DMS 273 treated with DMSO at 0.1 percent for 48 hours (cell line): ENCODE measurements around the gene NRM.
"Not testable (repeated sequence)": the region's sequence is repeated elsewhere in the genome, so short reads cannot be mapped to it uniquely, and the experiment has no call there.

ENCODE experiments used
- DNase-seq: peaks from one replicate; lab custom pipeline; 2025; lab: John Stamatoyannopoulos, UW

The NRM gene

DNA sequence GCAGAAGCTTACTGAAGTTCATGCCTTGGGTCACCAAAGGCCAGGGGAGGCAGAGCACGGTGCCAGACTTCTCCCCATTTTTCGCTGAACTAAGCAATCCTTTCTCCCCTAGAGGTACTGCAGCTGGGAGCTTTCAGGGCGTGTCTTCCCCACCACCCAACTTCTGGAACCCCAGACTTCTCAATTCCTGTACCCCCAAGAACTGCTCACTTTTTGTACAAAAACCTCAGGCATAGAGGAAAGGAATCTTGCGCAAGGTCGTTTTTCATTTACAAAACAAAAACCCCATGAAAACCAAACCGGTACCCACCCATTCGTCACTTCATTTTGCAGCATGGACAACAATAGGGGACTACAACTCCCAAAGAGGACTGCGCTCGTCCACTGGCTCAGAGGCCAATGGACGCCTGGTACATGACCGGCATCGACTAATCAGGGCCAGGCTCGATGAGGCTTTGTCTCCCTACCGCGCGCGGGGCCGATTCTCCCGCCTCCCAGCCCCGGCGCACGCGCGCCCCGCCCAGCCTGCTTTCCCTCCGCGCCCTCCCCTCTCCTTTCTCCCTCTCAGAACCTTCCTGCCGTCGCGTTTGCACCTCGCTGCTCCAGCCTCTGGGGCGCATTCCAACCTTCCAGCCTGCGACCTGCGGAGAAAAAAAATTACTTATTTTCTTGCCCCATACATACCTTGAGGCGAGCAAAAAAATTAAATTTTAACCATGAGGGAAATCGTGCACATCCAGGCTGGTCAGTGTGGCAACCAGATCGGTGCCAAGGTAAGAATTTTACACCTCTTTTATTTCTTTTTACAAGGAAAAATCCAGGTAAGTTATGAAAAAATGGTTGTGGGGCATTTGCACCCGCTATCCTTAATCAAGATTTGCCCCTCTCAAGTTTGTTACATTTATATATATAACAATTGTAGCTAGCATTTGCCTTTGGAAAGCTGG, 29.3 kb upstream of the NRM start, which contains the start of gene TUBB:
TSS of gene TUBB (plus strand) at position 562 of the 947 bp plus-strand sequence. CDS start at position 717, 155 bp downstream.
- peak; percentile 93 for DNase-seq

DNA sequence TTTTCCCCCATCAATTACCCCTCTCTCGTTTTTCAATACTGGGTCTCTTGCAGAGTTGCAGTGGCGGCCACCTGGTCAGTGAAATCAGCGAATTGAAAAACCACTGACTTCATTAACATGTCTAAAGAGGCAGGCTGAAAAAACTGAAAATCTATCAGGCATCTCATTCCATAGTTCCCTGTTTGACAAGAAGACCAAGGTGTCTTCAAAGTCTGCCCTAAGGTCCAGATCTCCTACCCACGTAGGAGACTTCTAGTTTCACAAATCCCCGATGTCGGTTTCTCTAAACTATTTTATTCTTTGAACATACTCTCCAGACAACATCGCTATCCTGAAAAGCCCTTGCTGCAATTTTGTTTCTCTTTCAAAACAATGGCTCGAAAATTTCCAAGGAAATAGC, 28.6 kb upstream of the NRM start:
- no peak for DNase-seq

GRCh38 chr6:30717845-30718720, 27.3 kb upstream of the NRM start:
- not testable (repeated sequence) for DNase-seq

DNA sequence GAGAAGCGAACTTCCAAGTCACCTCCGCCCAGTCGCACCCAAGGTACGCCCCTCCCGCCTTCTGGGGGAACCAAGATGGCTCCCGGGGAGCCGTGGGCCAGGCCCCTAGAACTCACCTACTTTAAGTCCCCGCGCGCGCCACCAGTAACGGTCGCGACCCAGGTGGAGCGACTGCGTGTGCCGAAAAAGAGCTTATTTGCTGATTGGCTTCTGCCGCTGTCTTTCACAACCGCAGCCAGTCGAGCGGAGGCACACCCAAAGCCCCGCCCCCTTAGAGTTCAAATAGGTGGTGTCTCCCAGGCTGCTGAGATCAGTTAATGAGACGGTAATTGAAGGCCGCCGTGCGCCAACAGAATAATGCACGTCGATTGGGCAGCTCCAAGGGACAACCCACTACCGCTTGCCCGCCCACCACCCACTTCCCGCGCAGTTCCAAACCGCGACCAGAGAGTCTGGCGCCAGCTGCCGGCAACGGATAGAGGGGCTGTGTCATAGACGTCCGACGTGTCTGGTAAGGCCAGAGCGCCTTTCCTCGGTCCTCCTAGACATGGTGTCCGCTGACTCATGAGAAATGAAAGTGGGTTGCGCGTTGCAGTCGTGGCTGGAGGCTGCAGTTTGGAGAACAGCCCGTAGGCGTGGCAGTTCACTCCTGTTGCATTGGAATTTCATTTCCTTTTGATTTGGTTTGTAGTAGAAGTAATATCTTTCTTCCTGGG, 26.5 kb upstream of the NRM start, which contains the start of gene MDC1:
TSS of gene MDC1 (minus strand) at position 153 of the 716 bp plus-strand sequence. CDS start 2,106 bp downstream, outside the sequence.
- DNase-seq: peak; percentile 99

DNA sequence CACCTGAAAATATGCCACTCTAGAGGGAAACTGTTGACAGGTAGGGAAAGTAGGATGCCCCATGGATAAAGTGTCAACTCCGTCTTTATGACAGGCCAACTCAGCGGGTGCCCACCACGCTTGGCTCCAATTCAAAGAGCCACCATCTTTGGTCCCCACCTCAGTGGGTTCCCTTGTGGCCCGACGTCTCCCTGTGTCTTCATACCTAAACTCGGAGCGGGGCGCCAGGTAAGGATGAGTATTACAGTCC, 26.0 kb upstream of the NRM start:
- DNase-seq: no peak

DNA sequence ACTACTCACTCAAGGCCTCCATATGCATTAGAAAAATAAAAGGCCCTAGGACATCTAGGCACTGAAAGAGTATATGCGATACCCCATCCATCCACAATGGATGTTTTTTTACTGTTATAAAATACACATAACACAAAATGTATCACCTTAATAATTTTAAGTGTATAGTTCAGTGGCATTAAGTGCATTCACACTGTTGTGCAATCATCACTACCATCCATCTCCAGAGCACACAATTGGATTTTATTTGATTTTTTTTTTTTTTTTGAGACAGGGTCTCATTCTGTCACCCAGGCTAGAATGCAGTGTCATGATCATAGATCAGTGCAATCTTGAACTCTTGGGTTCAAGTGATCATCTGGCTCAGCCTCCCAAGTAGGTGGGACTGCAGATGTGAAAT, 23.5 kb upstream of the NRM start:
- DNase-seq: no peak

GRCh38 chr6:30712441-30712945, 21.7 kb upstream of the NRM start:
- no peak for DNase-seq

DNA sequence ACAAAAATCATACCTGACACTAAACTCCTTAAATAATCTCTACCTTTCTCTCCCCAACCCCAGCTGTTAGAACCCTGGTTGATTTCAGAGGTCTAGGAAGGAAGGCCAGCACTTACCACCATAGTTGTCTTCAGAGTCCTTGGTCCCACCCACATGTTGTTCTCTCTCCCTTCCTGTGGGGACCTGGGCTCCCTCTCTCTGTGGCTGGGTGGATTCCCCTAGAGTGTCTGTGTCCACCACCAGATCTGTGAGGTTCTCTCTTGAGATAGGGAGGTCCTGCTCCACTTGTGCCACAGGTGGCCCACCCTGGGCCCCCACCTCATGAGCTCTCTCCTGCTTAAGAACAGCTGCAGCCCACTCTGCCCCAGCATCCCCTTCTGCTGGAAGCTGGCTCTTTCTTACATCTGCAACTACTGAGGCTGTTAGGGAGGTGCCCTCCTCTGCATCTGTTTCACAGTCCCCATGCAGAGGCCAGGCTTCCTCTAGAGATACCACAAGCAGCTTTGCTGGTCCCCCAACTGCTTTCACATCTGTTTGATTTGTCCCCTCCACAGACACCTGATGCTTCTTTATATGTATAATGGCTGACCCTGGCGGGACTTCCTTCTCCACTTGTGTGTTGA, 21.1 kb upstream of the NRM start:
- DNase-seq: no peak

DNA sequence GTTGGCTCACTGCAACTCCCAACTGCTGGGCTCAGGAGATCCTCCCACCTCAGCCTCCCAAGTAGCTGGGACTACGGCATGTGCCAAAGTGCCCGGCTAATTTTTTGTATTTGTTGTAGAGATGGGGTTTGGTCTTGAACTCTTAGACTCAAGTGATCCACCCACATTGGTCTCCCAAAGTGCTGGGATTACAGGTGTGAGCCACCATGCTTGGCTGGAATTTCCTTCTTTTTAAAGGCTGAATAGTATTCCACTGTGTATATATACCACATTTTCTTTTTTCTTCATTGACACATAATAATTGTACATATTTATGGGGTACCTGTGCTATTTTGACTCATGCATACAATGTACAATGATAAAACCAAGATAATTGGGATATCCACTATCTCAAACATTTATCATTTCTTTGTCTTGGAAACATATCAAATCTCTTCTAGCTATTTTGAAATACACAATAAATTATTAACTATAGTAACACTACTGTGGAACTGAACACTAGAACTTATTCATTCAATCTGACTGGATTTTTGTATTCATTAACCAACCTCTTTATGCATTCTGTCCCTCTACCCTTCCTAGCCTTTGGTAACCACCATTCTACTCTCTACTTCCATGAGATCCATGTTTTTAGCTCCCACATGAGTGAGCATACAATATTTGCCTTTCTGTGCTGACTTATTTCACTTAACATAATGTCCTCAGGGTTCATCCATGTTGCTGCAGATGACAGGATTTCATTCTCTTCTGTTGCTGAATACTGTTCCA, 18.5 kb upstream of the NRM start:
- no peak for DNase-seq

DNA sequence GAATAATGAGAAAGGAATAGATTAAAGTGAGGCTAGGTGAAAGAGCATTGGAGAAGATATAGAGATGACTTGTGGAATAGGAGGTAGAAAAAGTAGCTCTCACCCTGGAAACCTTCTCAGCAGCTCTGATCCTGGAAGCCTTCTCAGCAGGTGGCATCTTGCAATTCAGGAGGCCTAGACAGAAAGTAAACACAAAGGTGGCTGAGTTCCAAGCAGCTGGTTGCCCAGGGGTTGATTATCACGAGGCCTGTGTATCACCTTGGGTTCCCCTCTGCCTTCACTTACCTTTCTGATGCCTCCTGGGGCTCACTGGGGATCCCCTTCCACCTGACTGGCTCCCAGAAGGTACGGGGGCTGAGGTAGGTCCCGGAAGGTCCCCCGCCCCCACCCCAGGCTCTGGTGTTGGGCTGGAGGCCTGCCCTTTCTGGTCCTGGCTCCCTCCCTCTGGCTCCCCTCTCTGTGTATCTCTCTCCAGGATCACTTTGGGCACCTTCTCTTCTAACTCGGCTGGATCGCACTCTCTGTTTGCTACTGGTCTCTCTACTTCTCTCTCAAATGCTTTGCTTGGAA, 16.6 kb upstream of the NRM start:
- no peak for DNase-seq

- DNase-seq: no peak
Measured at GRCh38 chr6:30705620-30706019, 14.8 kb upstream of the NRM start.

GRCh38 chr6:30703821-30704220, 13.0 kb upstream of the NRM start:
- DNase-seq: no peak

GRCh38 chr6:30703011-30703410, 12.2 kb upstream of the NRM start:
- no peak for DNase-seq

GRCh38 chr6:30700340-30700739, 9.6 kb upstream of the NRM start:
- no peak for DNase-seq

DNA sequence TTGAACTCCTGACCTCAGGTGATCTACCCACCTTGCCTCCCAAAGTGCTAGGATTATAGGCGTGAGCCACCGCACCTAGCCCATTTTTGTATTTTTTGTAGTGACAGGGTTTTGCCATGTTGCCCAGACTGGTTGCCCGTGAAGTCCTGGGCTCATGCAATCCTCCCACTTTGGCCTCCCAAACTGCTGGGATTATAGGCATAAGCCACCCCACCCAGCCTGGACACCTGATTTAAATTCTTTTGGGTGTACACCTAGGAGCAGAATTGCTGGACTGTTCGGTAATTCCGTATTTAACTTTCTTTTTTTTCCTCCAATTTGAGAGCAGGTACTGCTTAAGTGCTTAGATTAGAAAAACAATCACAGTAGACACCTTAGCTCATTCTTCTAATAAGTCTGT, 5.6 kb upstream of the NRM start:
- no peak for DNase-seq

DNA sequence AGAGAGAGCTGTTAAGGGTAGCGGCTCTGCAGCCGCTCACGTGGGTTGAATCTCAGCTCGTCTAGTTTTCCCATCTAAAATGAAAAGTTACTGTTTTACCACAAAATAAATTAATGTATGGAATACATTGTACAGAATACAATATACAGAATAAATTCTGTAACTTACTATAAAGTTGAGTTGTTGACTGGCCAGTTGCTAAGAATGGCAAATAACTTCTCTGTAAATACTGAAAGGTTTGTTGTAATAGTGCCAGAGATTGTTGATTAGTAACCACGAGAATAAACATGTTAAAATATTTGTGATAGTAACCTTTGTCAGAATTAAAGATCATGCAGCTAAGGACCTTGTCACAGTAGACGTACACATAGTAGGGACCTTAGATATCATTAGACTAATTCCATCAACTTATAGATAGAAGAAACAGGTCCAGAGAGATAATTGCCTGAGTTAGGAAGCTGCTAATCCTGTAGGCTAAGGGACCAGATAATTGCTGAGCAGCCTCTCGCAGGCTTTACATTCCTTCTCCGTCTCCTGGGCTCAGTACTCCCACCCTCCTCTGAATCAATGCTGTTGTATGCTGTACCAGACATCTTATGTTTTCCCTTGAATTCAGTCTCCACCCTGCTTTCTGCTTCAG, 544 bp upstream of the NRM start:
- no peak for DNase-seq

DNA sequence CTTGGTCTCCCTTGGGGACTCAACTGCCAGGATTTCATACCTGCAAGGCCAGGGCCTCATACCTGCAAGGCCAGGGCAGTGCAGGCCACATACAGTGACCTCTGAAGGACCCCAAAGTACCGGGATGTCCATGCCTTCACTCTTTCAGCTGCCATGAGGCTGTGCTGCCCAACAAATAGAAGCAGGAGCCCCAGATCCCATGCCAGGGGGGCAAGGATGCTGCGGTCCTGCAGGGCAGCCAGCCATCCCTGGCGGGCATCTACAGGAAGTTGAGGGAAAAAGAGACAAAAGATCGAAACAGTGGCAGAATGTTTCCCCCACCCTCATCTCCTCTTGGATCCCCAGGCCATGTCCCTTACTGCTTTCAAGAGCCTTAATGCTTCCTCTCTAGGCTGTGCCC, 799 bp downstream of the NRM start:
- DNase-seq: no peak

DNA sequence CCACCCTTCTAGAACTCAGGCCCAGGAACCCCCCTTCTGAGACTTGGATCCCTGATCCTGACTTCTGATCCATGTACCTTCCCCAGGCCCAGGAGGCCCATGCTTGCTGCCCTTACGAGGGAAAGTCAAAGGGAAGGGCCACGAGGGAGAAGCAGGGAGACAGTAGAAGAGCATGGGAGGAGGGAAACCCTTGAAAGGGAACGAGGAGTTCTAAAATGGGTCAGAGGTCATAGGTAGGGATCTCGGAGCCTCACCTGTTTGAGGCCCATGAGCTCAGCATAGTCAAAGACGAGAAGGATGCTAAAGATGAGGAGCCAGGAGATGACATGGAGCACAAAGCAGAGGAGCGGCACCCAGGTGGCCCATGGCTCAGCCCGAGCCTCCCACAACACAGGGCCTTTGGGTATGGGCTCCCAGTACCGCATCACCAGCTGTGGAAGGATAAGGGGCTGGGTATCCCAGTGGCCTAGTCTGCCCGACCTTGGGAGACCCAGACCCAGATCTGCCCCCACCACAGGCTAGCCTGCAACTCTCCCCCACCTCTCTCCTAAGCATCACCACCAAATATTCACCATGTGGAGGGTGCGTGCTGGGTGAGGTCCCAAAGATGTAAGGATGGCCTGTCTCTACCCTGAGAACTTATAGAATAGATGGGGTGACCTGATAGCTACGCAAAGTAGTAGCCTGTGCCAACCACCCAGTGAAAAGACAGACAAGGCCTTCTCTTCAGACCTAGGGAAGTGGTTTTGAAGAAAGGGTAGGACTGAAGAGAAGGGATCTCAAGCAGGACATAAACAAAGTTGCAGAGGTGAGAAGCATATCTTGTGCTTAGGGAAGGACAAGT, 1.5 kb downstream of the NRM start:
- no peak for DNase-seq

DNA sequence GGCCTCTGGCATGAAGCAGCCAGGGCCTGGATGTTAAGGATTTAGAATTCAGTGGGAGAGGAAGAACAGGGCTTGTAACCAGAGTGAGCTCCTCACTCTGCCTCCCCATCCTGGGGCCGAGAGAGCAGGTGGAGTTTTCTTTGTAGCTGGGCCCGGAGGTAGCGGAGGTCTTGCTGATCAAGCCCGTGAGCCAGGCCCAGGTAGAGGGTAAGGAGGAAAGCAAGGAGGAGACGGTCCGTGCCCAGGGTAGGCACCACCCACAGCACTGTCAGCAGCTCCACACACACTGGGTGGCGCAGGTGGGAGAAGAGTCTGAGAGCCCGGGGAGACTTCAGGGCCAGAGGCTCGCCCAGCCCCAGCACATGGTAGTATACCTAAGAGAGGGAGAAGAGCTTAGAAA, 2.2 kb downstream of the NRM start:
- DNase-seq: no peak
